ENCODE data around the gene UBE2U. TPM values are rescaled to one million over a fixed set of nuclear protein-coding genes. Genes with fewer than 3 reads are reported as not detected.
"Not testable (repeated sequence)": the region's sequence is repeated elsewhere in the genome, so short reads cannot be mapped to it uniquely, and the experiment has no call there.

UBE2U gene
- total RNA-seq, 6 experiments from 2014 or later: not detected

DNA sequence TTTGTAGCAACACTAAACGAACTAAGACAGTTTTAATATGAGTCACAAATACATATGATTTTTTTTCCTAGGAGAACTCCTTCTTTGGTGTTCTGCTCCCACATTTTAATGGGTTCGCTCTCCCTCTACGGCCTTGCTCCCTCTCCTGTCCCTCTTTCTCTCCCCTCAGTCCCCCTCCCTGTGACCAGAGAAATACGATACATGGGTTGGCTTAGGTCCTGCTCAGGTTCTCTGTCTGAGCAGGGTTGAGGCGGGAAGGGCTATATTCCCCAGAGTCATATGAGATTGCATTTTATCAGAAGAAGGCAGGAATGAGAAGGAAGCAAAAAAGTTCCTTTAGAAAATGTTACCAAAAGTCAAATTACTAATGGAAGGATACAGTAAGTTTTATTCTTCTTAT lies 44.6 kb downstream of the UBE2U start:
- Histone ChIP-seq H3K36me3 (no peaks in the 10 kb centered on the region), H3K4me3 (no peak overlapping the region), H3K9me3 (no peaks in the 10 kb centered on the region), H3K27ac (no peak overlapping the region), H3K27me3 (no peaks in the 10 kb centered on the region), H3K4me1 (peaks cover 0 to 13% (median 0%) of the 10 kb centered on the region in 4 donors)
- WGBS (ENCODE audit: insufficient coverage, low coverage, low lambda C conversion rate, missing lambda C conversion rate): 54% methylated on average over 5 of the region's 5 CpGs
- ATAC-seq (no peak), DNase-seq (no peak)
- no peak for TF ChIP-seq POLR2A (IDR thresholded peaks at IDR 0.05)
- TF ChIP-seq CTCF (IDR thresholded peaks at IDR 0.05): no peak
- intact Hi-C loops (cut with DNase I): loop anchor here (10.0 kb wide), 2 partner anchors 553 to 633 kb away; no protein-coding TSS in a partner anchor

- DNase-seq; H3K27me3 ChIP-seq; H3K4me3 ChIP-seq; H3K9me3 ChIP-seq; H3K36me3 ChIP-seq; intact Hi-C loops (cut with DNase I); H3K27ac ChIP-seq; H3K4me1 ChIP-seq; ATAC-seq: not testable (repeated sequence)
- 75% methylated on average over 2 of the region's 2 CpGs for WGBS (ENCODE audit: insufficient coverage, low coverage, low lambda C conversion rate, missing lambda C conversion rate)
Observed at GRCh38 chr1:64250472-64250871, 47.0 kb downstream of the UBE2U start.

DNA sequence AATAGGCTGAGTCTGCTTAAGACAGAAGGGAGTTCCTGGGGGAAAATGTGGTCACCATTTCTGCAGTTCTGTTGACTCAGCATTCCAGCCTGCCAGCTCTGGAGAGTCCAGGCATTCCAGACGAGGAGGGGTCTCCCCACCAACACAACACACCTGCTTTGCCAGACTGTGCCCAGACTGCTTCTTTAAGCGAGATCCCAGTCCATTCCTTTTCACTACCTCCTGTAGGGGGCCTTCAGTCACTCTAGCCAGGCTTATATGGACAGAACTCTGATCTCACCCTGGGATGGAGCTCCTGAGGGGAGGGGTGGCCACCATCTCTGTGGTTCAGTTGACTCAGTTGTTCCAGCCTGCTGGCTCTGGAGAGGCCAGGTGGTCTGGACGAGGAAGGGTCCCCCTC lies 48.5 kb downstream of the UBE2U start:
- DNase-seq (no peak), ATAC-seq (no peak)
- intact Hi-C loops (cut with DNase I): no loop called here
- no peaks in the 10 kb centered on the region for H3K27me3 ChIP-seq
- H3K27ac ChIP-seq: no peak overlapping the region
- no peaks in the 10 kb centered on the region for H3K9me3 ChIP-seq
- WGBS (ENCODE audit: insufficient coverage, low coverage, low lambda C conversion rate, missing lambda C conversion rate): no CpG with 5 or more reads among the region's 3 CpGs
- no peak for TF ChIP-seq POLR2A (IDR thresholded peaks at IDR 0.05)
- TF ChIP-seq CTCF (IDR thresholded peaks at IDR 0.05): no peak
- no peak overlapping the region for H3K4me3 ChIP-seq
- no peaks in the 10 kb centered on the region for H3K36me3 ChIP-seq
- no peaks in the 10 kb centered on the region for H3K4me1 ChIP-seq

GRCh38 chr1:64257233-64257632 lies 53.8 kb downstream of the UBE2U start:
- H3K36me3 ChIP-seq; H3K4me1 ChIP-seq; H3K27me3 ChIP-seq; H3K9me3 ChIP-seq; H3K4me3 ChIP-seq; H3K27ac ChIP-seq; ATAC-seq; DNase-seq; intact Hi-C loops (cut with DNase I): not testable (repeated sequence)
- 63% methylated on average over 2 of the region's 2 CpGs for WGBS (ENCODE audit: insufficient coverage, low coverage, low lambda C conversion rate, missing lambda C conversion rate)

- H3K27ac ChIP-seq; H3K36me3 ChIP-seq; DNase-seq; H3K9me3 ChIP-seq; H3K4me3 ChIP-seq; ATAC-seq; H3K4me1 ChIP-seq; H3K27me3 ChIP-seq; intact Hi-C loops (cut with DNase I): not testable (repeated sequence)
- 50% methylated on average over 2 of the region's 2 CpGs for WGBS (ENCODE audit: insufficient coverage, low coverage, low lambda C conversion rate, missing lambda C conversion rate)
Observed at GRCh38 chr1:64258444-64258843, 55.0 kb downstream of the UBE2U start.

- Histone ChIP-seq H3K4me3 (no peak overlapping the region), H3K36me3 (no peaks in the 10 kb centered on the region), H3K9me3 (no peaks in the 10 kb centered on the region), H3K27me3 (no peaks in the 10 kb centered on the region), H3K27ac (no peak overlapping the region), H3K4me1 (no peaks in the 10 kb centered on the region)
- DNase-seq (no peak), ATAC-seq (no peak)
- TF ChIP-seq POLR2A (IDR thresholded peaks at IDR 0.05): no peak
- TF ChIP-seq CTCF (IDR thresholded peaks at IDR 0.05): no peak
- intact Hi-C loops (cut with DNase I): no loop called here
- 59% methylated on average over 3 of the region's 3 CpGs for WGBS (ENCODE audit: insufficient coverage, low coverage, low lambda C conversion rate, missing lambda C conversion rate)
Observed at GRCh38 chr1:64263335-64263734, 59.9 kb downstream of the UBE2U start.

Data from right lobe of liver (tissue), 6 donors.